MM.1S (cell line): Measurements from ENCODE around the gene FAM117B.

Source experiments
- CTCF ChIP-seq: fragments of 300-600 bp; sonication (generic); IDR thresholded peaks from 2 replicates; pipeline ENCODE4 v1.5.1; 2016; ENCODE audit warnings: antibody characterized with exemption, low read length, mixed read lengths
- EZH2 ChIP-seq: fragments of 300-600 bp; sonication (generic); optimal IDR thresholded peaks from 2 replicates; pipeline ENCODE3; 2017; ENCODE audit warnings: low read depth, mild to moderate bottlenecking, antibody characterized with exemption, low read length, mixed read lengths
- EZH2phosphoT487 ChIP-seq: fragments of 300-600 bp; sonication (generic); IDR thresholded peaks from 2 replicates; pipeline ENCODE4 v1.6.1; 2018; ENCODE audit warnings: antibody characterized with exemption, low read length

- TF ChIP-seq CTCF (no peak), EZH2 (no peak), EZH2phosphoT487 (no peak)
These were observed 108.8 kb downstream of the FAM117B start for GRCh38 chr2:202743613-202744012.
